Measurements from ENCODE around the gene EFNA5.

EFNA5 gene

GRCh38 chr5:107572715-107573368 lies 97.9 kb downstream of the EFNA5 start:
- Histone ChIP-seq H3K36me3 (ENCODE audit: control insufficient read depth, insufficient read depth, low read length) (no peaks in the 10 kb centered on the region), H3K4me3 (ENCODE audit: low read length) (no peak overlapping the region), H3K4me1 (ENCODE audit: control insufficient read depth, insufficient read depth, low read length) (peaks cover 11% of the 10 kb centered on the region; the same call in 1 of the 2 replicates), H3K27me3 (ENCODE audit: control insufficient read depth, insufficient read depth, low read length) (no peaks in the 10 kb centered on the region), H3K9me3 (ENCODE audit: control insufficient read depth, insufficient read depth, low read length) (no peaks in the 10 kb centered on the region), H3K27ac (ENCODE audit: low read length) (no peak overlapping the region)
- DNase-seq (ENCODE audit: low read depth, low spot score) = no peak
- no CpG with 5 or more reads among the region's 8 CpGs for WGBS (ENCODE audit: insufficient coverage, insufficient read length)

DNA sequence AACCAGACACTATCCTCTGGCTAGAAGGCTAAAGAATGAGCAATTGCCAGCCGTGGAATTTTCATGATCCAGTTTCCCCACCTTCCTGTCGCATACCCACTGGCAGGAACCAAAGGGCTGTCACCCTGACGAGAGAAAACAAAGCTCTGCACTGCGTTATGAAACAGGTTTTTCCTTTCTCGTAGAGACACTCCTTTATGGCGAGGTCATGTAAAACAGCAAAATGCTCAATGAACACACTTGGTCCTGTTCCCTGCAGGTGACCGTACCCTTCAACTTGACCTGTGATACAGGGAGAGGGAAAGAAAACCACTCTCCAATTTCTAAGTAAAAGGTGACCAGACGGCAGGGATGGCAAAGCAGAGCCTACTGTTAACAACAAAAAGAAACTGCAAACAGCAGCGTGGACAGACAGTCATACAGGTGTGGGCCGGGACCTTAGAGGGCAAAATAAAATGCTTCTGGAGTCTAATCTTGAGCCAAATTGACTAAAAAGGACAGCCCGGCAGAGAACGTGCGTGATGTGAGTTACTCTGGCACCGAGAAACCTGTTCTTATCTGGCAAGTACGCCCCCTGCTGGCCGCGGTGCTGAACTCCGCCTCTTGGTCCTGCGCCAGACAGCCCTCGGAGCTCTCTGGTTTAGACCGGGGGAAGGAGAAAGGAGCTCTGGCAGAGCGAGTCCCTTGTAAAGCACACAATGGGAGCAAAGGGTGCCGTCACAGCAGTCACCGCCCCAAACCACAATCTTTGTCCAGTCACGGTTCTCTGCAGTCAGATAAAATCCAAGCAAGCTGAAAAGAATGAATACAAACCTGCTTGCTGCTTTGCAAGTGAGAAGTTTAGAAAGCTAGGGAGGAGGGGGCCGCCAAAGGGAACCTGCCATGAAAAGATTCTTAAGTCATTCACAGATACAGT lies 98.9 kb downstream of the EFNA5 start:
- Histone ChIP-seq H3K4me3 (ENCODE audit: low read length) (no peak overlapping the region), H3K9me3 (ENCODE audit: control insufficient read depth, insufficient read depth, low read length) (no peaks in the 10 kb centered on the region), H3K27me3 (ENCODE audit: control insufficient read depth, insufficient read depth, low read length) (no peaks in the 10 kb centered on the region), H3K27ac (ENCODE audit: low read length) (no peak overlapping the region), H3K36me3 (ENCODE audit: control insufficient read depth, insufficient read depth, low read length) (no peaks in the 10 kb centered on the region), H3K4me1 (ENCODE audit: control insufficient read depth, insufficient read depth, low read length) (peaks cover 11% of the 10 kb centered on the region; the same call in 1 of the 2 replicates)
- DNase-seq (ENCODE audit: low read depth, low spot score) = peak; percentile 92
- no CpG with 5 or more reads among the region's 26 CpGs for whole genome bisulfite sequencing (ENCODE audit: insufficient coverage, insufficient read length)

GRCh38 chr5:107570805-107571531 lies 99.8 kb downstream of the EFNA5 start:
- no peaks in the 10 kb centered on the region for H3K9me3 ChIP-seq (ENCODE audit: control insufficient read depth, insufficient read depth, low read length)
- H3K27ac ChIP-seq (ENCODE audit: low read length) = no peak overlapping the region
- WGBS (ENCODE audit: insufficient coverage, insufficient read length) = no CpG with 5 or more reads among the region's 14 CpGs
- no peaks in the 10 kb centered on the region for H3K36me3 ChIP-seq (ENCODE audit: control insufficient read depth, insufficient read depth, low read length)
- DNase-seq (ENCODE audit: low read depth, low spot score) = no peak
- H3K27me3 ChIP-seq (ENCODE audit: control insufficient read depth, insufficient read depth, low read length) = no peaks in the 10 kb centered on the region
- peaks cover 11% of the 10 kb centered on the region; the same call in 1 of the 2 replicates for H3K4me1 ChIP-seq (ENCODE audit: control insufficient read depth, insufficient read depth, low read length)
- no peak overlapping the region for H3K4me3 ChIP-seq (ENCODE audit: low read length)

- no peak overlapping the region for H3K27ac ChIP-seq (ENCODE audit: low read length)
- no CpG with 5 or more reads among the region's 4 CpGs for WGBS (ENCODE audit: insufficient coverage, insufficient read length)
- no peaks in the 10 kb centered on the region for H3K9me3 ChIP-seq (ENCODE audit: control insufficient read depth, insufficient read depth, low read length)
- no peak for DNase-seq (ENCODE audit: low read depth, low spot score)
- no peaks in the 10 kb centered on the region for H3K27me3 ChIP-seq (ENCODE audit: control insufficient read depth, insufficient read depth, low read length)
- no peak overlapping the region for H3K4me3 ChIP-seq (ENCODE audit: low read length)
- no peaks in the 10 kb centered on the region for H3K36me3 ChIP-seq (ENCODE audit: control insufficient read depth, insufficient read depth, low read length)
- peaks cover 11% of the 10 kb centered on the region; the same call in 1 of the 2 replicates for H3K4me1 ChIP-seq (ENCODE audit: control insufficient read depth, insufficient read depth, low read length)
These were observed 100.6 kb downstream of the EFNA5 start for GRCh38 chr5:107570181-107570580.

DNA sequence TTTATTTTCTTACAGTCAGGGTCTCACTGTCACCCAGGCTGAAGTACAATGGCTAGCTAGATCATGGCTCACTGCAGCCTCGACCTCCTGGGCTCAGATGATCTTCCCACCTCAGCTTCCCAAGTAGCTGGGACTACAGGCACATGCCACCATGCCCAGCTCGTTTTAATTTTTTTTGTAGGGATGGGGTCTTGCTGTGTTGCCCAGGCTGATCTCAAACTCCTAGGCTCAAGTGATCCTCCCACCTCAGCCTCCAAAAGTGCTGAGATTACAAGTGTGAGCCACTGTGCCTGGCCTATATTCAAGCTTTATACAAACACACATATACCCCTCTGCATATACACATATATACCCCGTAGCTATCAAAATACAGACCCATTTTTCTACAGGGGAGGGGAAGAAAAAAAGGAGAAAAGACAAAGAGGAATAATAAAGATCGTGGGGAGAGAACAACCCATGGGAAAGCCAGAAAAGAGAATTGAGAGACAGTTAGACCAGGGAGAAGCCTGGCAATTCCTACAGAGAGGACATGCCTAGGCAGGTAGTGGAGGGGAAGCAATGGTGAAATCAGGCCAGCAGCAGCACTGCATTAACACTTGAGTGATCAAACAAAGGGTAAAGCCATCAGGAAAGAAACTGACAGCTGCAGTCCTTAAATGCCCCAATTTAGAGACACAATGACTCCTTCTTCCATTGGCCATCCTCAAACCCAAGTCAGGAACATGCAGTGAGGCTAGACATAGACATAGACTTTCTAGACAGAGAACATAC lies 102.7 kb downstream of the EFNA5 start:
- peaks cover 12% of the 10 kb centered on the region; the same call in 1 of the 2 replicates for H3K4me1 ChIP-seq (ENCODE audit: control insufficient read depth, insufficient read depth, low read length)
- WGBS (ENCODE audit: insufficient coverage, insufficient read length) = no CpG with 5 or more reads among the region's 4 CpGs

GRCh38 chr5:107566986-107567385 lies 103.8 kb downstream of the EFNA5 start:
- H3K4me1 ChIP-seq (ENCODE audit: control insufficient read depth, insufficient read depth, low read length) = peaks cover 12% of the 10 kb centered on the region; the same call in 1 of the 2 replicates
- WGBS (ENCODE audit: insufficient coverage, insufficient read length) = no CpG with 5 or more reads among the region's 2 CpGs
- H3K27ac ChIP-seq (ENCODE audit: low read length) = no peak overlapping the region

More for the DNA sequence above, 102.7 kb downstream of the EFNA5 start:
- no peaks in the 10 kb centered on the region for H3K36me3 ChIP-seq (ENCODE audit: control insufficient read depth, insufficient read depth, low read length)
- DNase-seq (ENCODE audit: low read depth, low spot score) = no peak
- no peaks in the 10 kb centered on the region for H3K27me3 ChIP-seq (ENCODE audit: control insufficient read depth, insufficient read depth, low read length)
- H3K9me3 ChIP-seq (ENCODE audit: control insufficient read depth, insufficient read depth, low read length) = no peaks in the 10 kb centered on the region
- H3K4me3 ChIP-seq (ENCODE audit: low read length) = no peak overlapping the region
- no peak overlapping the region for H3K27ac ChIP-seq (ENCODE audit: low read length)

GRCh38 chr5:107565791-107566767 lies 104.7 kb downstream of the EFNA5 start:
- no peaks in the 10 kb centered on the region for H3K27me3 ChIP-seq (ENCODE audit: control insufficient read depth, insufficient read depth, low read length)
- no peak overlapping the region for H3K4me3 ChIP-seq (ENCODE audit: low read length)
- WGBS (ENCODE audit: insufficient coverage, insufficient read length) = no CpG with 5 or more reads among the region's 10 CpGs
- H3K36me3 ChIP-seq (ENCODE audit: control insufficient read depth, insufficient read depth, low read length) = no peaks in the 10 kb centered on the region
- no peaks in the 10 kb centered on the region for H3K9me3 ChIP-seq (ENCODE audit: control insufficient read depth, insufficient read depth, low read length)
- peaks cover 7% of the 10 kb centered on the region; the same call in 1 of the 2 replicates for H3K4me1 ChIP-seq (ENCODE audit: control insufficient read depth, insufficient read depth, low read length)
- no peak overlapping the region for H3K27ac ChIP-seq (ENCODE audit: low read length)
- DNase-seq (ENCODE audit: low read depth, low spot score) = no peak

More at GRCh38 chr5:107566986-107567385, 103.8 kb downstream of the EFNA5 start:
- Histone ChIP-seq H3K4me3 (ENCODE audit: low read length) (no peak overlapping the region), H3K27me3 (ENCODE audit: control insufficient read depth, insufficient read depth, low read length) (no peaks in the 10 kb centered on the region), H3K9me3 (ENCODE audit: control insufficient read depth, insufficient read depth, low read length) (no peaks in the 10 kb centered on the region), H3K36me3 (ENCODE audit: control insufficient read depth, insufficient read depth, low read length) (no peaks in the 10 kb centered on the region)
- DNase-seq (ENCODE audit: low read depth, low spot score) = no peak

DNA sequence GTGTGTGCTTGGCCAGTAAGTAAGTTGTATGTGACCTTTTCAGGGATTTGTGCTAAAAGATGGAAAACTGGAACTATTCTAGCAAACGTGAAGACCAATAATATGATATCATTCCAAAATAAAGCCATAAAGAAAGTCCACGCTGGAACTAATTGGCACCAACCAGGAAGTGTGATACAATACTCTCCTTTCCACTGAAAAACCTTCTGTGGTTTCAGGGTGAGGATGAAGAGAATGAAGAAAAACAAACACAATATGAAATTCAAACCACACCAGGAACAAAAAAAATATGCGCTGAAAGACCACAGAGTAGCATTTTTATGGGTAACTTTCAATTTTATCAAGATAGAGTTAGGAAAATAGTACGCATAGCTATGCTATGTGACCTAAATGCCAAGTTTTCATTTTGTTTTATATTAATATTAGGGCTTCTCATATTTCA lies 105.8 kb downstream of the EFNA5 start:
- WGBS (ENCODE audit: insufficient coverage, insufficient read length) = no CpG with 5 or more reads among the region's 4 CpGs
- Histone ChIP-seq H3K27me3 (ENCODE audit: control insufficient read depth, insufficient read depth, low read length) (no peaks in the 10 kb centered on the region), H3K4me1 (ENCODE audit: control insufficient read depth, insufficient read depth, low read length) (peaks cover 6% of the 10 kb centered on the region; the same call in 1 of the 2 replicates), H3K9me3 (ENCODE audit: control insufficient read depth, insufficient read depth, low read length) (no peaks in the 10 kb centered on the region), H3K4me3 (ENCODE audit: low read length) (no peak overlapping the region), H3K36me3 (ENCODE audit: control insufficient read depth, insufficient read depth, low read length) (no peaks in the 10 kb centered on the region), H3K27ac (ENCODE audit: low read length) (no peak overlapping the region)
- no peak for DNase-seq (ENCODE audit: low read depth, low spot score)

GRCh38 chr5:107563959-107564544 lies 106.7 kb downstream of the EFNA5 start:
- H3K4me1 ChIP-seq (ENCODE audit: control insufficient read depth, insufficient read depth, low read length) = peaks cover 6% of the 10 kb centered on the region; the same call in 1 of the 2 replicates

More at GRCh38 chr5:107563959-107564544, 106.7 kb downstream of the EFNA5 start:
- no peak for DNase-seq (ENCODE audit: low read depth, low spot score)
- no peaks in the 10 kb centered on the region for H3K36me3 ChIP-seq (ENCODE audit: control insufficient read depth, insufficient read depth, low read length)
- WGBS (ENCODE audit: insufficient coverage, insufficient read length) = no CpG with 5 or more reads among the region's 3 CpGs
- no peaks in the 10 kb centered on the region for H3K9me3 ChIP-seq (ENCODE audit: control insufficient read depth, insufficient read depth, low read length)
- no peak overlapping the region for H3K4me3 ChIP-seq (ENCODE audit: low read length)
- no peak overlapping the region for H3K27ac ChIP-seq (ENCODE audit: low read length)
- no peaks in the 10 kb centered on the region for H3K27me3 ChIP-seq (ENCODE audit: control insufficient read depth, insufficient read depth, low read length)
